HG03432 (cell line): ENCODE data around the gene NECTIN1.

Experiments used
- ATAC-seq: cut with Tn5 transposase; IDR thresholded peaks from one replicate; pipeline ENCODE4 v1.9.1; 2021; ENCODE audit warnings: mild to moderate bottlenecking, moderate library complexity; ENCODE audit not compliant: unreplicated experiment

NECTIN1 gene

DNA sequence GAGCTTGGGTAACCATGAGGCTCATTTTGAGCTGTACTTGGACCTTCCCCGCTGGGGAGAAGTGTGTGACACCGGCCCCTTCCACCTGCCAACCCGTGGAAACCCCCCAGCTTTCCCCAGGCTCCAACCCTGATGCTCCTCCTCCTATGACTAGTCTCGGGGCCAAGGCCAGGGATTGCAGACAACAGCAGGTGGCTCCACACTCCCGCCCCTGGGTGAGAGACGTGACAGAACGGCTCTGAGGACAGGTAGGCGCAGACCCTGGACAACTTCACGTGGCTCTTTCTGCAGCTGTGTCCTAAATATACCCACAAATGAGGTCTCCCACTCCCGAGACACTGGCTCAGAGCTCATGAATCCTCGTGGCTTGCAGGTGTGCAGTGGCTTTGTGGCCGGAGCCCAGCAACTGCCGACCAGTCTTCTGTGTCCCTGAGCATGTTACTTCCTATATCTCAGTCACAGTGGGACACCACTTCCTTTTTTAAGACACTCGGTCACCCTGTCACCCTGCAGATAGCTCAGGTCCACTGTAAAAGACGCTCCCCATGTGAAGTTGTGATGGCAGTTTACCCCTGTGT, 55.2 kb downstream of the NECTIN1 start:
- peak; percentile 90 for ATAC-seq

GRCh38 chr11:119673052-119673758, 55.8 kb downstream of the NECTIN1 start:
- ATAC-seq = peak; percentile 18

- no peak for ATAC-seq
Observed at GRCh38 chr11:119672597-119672996, 56.4 kb downstream of the NECTIN1 start.

DNA sequence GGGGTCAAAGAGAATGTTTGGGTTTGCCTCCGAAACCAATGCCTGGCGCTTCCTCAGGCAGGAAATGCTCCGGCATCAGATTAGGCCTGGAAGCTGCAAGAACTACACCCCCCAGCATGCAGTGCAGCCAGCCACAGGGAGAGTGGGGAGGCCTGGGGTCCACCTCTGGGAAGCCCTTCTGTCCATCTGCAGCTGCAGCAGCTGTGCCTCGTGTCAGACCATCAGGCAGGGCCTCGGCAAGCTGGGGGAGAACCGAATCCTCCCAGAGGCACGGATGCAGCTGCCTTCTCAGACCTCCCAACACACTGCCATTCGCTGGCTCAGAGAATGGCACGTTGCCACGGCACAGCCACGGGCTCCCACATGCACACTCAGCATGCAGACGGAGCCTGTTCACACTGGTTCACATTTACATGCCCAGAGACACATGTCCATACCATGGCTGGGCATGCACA, 57.4 kb downstream of the NECTIN1 start:
- ATAC-seq = no peak

DNA sequence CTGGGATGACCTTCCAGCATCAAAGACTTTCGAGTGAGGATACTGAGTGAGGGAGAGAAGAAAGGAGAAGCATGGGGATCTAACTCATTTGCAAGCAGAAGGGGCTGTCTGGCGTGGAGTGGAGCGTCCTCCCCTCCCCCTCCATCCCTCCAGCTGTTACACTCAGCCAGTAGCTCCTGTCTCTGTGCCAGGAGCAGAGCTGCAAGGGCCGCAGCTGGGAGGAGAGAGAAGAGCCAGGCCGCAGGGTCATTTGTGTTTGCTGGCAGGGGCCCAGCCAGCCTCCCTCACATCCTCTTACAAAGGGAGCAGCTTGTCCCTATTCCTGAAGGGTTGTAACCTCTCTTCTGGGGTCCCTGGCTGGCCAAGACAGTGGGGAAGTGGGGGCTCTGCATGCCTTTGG, 57.9 kb downstream of the NECTIN1 start:
- ATAC-seq = no peak

- ATAC-seq = no peak
Observed at GRCh38 chr11:119669487-119669886, 59.5 kb downstream of the NECTIN1 start.

GRCh38 chr11:119668676-119669075, 60.3 kb downstream of the NECTIN1 start:
- ATAC-seq = no peak

- peak; percentile 81 for ATAC-seq
Observed at GRCh38 chr11:119666463-119667131, 62.4 kb downstream of the NECTIN1 start.

- ATAC-seq = no peak
Observed at GRCh38 chr11:119666061-119666460, 62.9 kb downstream of the NECTIN1 start.

- ATAC-seq = no peak
Observed at GRCh38 chr11:119664701-119665420, 64.1 kb downstream of the NECTIN1 start.

DNA sequence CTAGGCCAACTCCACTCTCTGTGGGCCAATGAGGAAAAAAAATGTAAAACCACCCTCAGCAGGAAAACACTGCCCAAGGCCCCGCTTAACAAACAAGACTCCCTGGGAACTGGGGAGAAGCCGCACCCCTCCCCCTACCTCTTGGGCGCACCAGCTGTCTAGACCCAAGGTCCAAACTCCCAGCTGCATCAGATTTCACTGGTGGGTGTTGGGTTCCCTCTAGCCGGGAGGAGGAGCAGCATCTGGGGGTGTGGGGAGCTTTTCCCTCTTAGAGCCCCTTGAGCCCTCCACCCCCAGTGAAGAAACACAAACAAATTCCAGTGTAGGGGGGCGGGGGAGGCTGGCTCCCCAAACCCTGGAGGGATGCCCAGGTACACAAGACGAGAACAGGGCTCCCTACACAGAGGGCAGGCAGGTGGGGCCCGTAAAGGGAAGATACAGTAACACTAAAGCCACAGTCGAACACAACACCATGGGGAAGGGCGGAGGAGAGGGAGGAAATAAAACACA, 64.9 kb downstream of the NECTIN1 start:
- no peak for ATAC-seq

DNA sequence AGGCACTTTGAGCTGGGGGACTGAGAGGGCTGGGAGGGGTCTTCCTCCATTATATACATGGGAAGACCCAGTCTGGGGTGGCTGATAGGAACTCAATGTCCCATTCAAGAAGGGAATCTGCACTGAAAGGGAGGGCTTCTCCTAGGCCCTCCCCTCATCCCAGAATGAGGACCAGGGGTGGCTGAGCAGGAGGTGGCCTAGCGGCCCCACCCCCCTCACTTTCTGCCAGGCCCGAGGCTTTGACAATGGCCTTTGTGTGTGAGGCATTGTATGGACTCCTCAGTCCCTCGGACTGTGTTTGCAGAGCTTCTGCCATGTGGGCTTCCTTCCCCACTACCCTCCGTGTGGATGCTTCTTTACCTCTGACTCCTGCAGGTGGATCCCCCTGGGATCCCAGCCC, 65.7 kb downstream of the NECTIN1 start:
- no peak for ATAC-seq

DNA sequence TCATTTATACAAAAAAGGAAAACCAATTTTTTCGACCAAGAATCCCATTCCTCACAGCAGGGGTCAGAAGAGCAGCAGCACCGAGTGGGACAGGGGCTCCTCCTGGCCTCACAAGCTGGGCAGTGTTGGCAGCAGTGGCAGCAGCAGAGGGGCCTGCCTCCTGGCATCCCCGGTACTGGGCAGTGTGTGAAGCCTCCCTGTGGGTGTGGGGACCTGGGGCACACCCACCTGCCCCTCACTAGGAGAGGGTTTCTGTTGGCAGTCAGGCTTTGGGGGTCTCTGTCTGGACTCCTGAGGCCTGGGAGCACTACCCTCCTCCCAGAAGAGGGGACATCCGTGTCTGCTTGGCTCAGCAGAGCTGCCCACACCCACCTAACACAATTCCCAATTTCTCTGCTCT, 67.8 kb downstream of the NECTIN1 start:
- no peak for ATAC-seq

- ATAC-seq = no peak
Observed at GRCh38 chr11:119659971-119660723, 68.9 kb downstream of the NECTIN1 start.

GRCh38 chr11:119652907-119653659, 75.9 kb downstream of the NECTIN1 start:
- no peak for ATAC-seq

GRCh38 chr11:119651802-119652584, 77.0 kb downstream of the NECTIN1 start:
- ATAC-seq = no peak

- no peak for ATAC-seq
Observed at GRCh38 chr11:119650251-119650650, 78.7 kb downstream of the NECTIN1 start.

GRCh38 chr11:119647254-119647653, 81.7 kb downstream of the NECTIN1 start:
- no peak for ATAC-seq

- no peak for ATAC-seq
Observed at GRCh38 chr11:119645018-119645417, 84.0 kb downstream of the NECTIN1 start.
